PC-3 (cell line): ENCODE measurements around the gene ALDH16A1. TPM values are rescaled to one million over a fixed set of nuclear protein-coding genes. Genes with fewer than 3 reads are reported as not detected.

Source experiments
- ATAC-seq: fragments of 200-7000 bp; cut with Tn5 transposase; 2 replicates; pipeline ENCODE4 v1.9.1; 2020; ENCODE audit warnings: mild to moderate bottlenecking, moderate library complexity
- BruUV-seq: library from RNA; stranded (reverse); fragments of 400-500 nt; replicated peaks from 2 replicates; lab custom pipeline; 2021; lab: Mats Ljungman, UMichigan
- CTCF ChIA-PET: fragments of 300-600 bp; sonication (Branson Sonifier 250); formaldehyde crosslinking; loops from one replicate; lab custom pipeline; 2022; ENCODE audit warnings: antibody characterized with exemption; lab: Charles Lee
- POLR2A ChIA-PET: fragments of 300-600 bp; sonication (Branson Sonifier 250); formaldehyde crosslinking; loops from one replicate; lab custom pipeline; 2022; ENCODE audit warnings: antibody characterized with exemption; ENCODE audit not compliant: unreplicated experiment; lab: Charles Lee
- DNase-seq: peaks from one replicate; pipeline ENCODE4 v3.0.0-alpha.2; 2015
- H2AFZ ChIP-seq: fragments of 300-600 bp; sonication (generic); 2 replicates; pipeline ENCODE4 v1.6.0; 2016; ENCODE audit warnings: antibody characterized with exemption, low read length
- H3F3A ChIP-seq: fragments of 300-600 bp; sonication (generic); one replicate; pipeline ENCODE4 v1.6.0; 2017; ENCODE audit warnings: antibody characterized with exemption, low read length, control low read depth, mild to moderate bottlenecking; ENCODE audit not compliant: unreplicated experiment
- H3K27ac ChIP-seq: fragments of 300-600 bp; sonication (generic); 2 replicates; pipeline ENCODE4 v1.5.1; 2016; ENCODE audit warnings: mild to moderate bottlenecking, low read length
- H3K27me3 ChIP-seq: fragments of 300-600 bp; sonication (generic); 2 replicates; pipeline ENCODE4 v1.6.1; 2016; ENCODE audit warnings: low read length, mixed read lengths
- H3K36me3 ChIP-seq: fragments of 300-600 bp; sonication (generic); 2 replicates; pipeline ENCODE4 v1.6.1; 2016; ENCODE audit warnings: low read depth, mixed run types, low read length, mixed read lengths
- H3K4me1 ChIP-seq: fragments of 300-600 bp; sonication (generic); 2 replicates; pipeline ENCODE4 v1.5.1; 2016; ENCODE audit warnings: low read length; ENCODE audit not compliant: insufficient read depth
- H3K4me2 ChIP-seq: fragments of 300-600 bp; sonication (generic); 2 replicates; pipeline ENCODE4 v1.6.0; 2016; ENCODE audit warnings: low read length
- H3K4me3 ChIP-seq: fragments of 300-600 bp; sonication (generic); 2 replicates; pipeline ENCODE4 v1.5.1; 2016; ENCODE audit warnings: mild to moderate bottlenecking, low read length, mixed read lengths
- H3K79me2 ChIP-seq: fragments of 300-600 bp; sonication (generic); 2 replicates; pipeline ENCODE4 v1.6.1; 2017; ENCODE audit warnings: low read length, mixed read lengths
- H3K9ac ChIP-seq: fragments of 300-600 bp; sonication (generic); 2 replicates; pipeline ENCODE4 v1.6.0; 2016; ENCODE audit warnings: mild to moderate bottlenecking, low read length
- H3K9me2 ChIP-seq: fragments of 300-600 bp; sonication (generic); replicated peaks from 2 replicates; pipeline ENCODE4 v1.6.1; 2016; ENCODE audit warnings: mixed run types, low read length, mixed read lengths
- H3K9me3 ChIP-seq: fragments of 300-600 bp; sonication (generic); 2 replicates; pipeline ENCODE4 v1.6.1; 2016; ENCODE audit warnings: low read length, mixed read lengths
- H4K20me1 ChIP-seq: fragments of 300-600 bp; sonication (generic); 2 replicates; pipeline ENCODE4 v1.6.1; 2016; ENCODE audit warnings: low read length, mixed read lengths
- EZH2 ChIP-seq: fragments of 300-600 bp; sonication (generic); IDR thresholded peaks from one replicate; pipeline ENCODE4 v1.6.1; 2017; ENCODE audit warnings: antibody characterized with exemption, mild to moderate bottlenecking, low read length; ENCODE audit not compliant: unreplicated experiment
- EZH2phosphoT487 ChIP-seq: fragments of 300-600 bp; sonication (generic); IDR thresholded peaks from 2 replicates; pipeline ENCODE4 v1.6.1; 2018; ENCODE audit warnings: mild to moderate bottlenecking, antibody characterized with exemption, low read length, borderline replicate concordance
- intact Hi-C: fragments of 100-400 bp; cut with micrococcal nuclease; formaldehyde crosslinking; loops from 2 replicates; pipeline ENCODE4 v1.9.0; 2023
- total RNA-seq: library from RNA; depleted of rRNA; stranded (reverse); fragments of >200 nt; gene quantifications from 2 replicates; pipeline ENCODE4 v1.2.3, GENCODE V29; 2014
- TF ChIP-seq, protein P1 (sequence below): fragments of 300-600 bp; sonication (generic); conservative IDR thresholded peaks from 2 replicates; pipeline ENCODE4 v1.5.1; 2017; ENCODE audit warnings: antibody characterized with exemption, low read depth, mild to moderate bottlenecking, low read length

The ALDH16A1 gene
- total RNA-seq, 1 experiment from 2014 or later, result not detected

- TF ChIP-seq EZH2, result no peak
- TF ChIP-seq, protein P1, sequence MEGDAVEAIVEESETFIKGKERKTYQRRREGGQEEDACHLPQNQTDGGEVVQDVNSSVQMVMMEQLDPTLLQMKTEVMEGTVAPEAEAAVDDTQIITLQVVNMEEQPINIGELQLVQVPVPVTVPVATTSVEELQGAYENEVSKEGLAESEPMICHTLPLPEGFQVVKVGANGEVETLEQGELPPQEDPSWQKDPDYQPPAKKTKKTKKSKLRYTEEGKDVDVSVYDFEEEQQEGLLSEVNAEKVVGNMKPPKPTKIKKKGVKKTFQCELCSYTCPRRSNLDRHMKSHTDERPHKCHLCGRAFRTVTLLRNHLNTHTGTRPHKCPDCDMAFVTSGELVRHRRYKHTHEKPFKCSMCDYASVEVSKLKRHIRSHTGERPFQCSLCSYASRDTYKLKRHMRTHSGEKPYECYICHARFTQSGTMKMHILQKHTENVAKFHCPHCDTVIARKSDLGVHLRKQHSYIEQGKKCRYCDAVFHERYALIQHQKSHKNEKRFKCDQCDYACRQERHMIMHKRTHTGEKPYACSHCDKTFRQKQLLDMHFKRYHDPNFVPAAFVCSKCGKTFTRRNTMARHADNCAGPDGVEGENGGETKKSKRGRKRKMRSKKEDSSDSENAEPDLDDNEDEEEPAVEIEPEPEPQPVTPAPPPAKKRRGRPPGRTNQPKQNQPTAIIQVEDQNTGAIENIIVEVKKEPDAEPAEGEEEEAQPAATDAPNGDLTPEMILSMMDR, result no peak
- no peak for TF ChIP-seq EZH2phosphoT487
- H2AFZ ChIP-seq, result peak overlapping the region; percentile 85
- no peaks in the 10 kb centered on the region for H3F3A ChIP-seq
- POLR2A ChIA-PET, result no interaction called here
- no peak overlapping the region for H3K27ac ChIP-seq
- intact Hi-C loops, result no loop called here
- no peaks in the 10 kb centered on the region for H3K9me2 ChIP-seq
- peak overlapping the region; percentile 87 for H3K4me2 ChIP-seq
- CTCF ChIA-PET, result no interaction called here
- no peaks in the 10 kb centered on the region for H3K9me3 ChIP-seq
- peaks cover 59% of the 10 kb centered on the region for H3K27me3 ChIP-seq
- no peaks in the 10 kb centered on the region for H3K79me2 ChIP-seq
- DNase-seq (peak; percentile 43), ATAC-seq (peak; percentile 61)
- H3K4me3 ChIP-seq, result peak overlapping the region; percentile 55
- no peak overlapping the region for H3K9ac ChIP-seq
- H3K4me1 ChIP-seq, result 0 out of 2 replicates have a peak, but pooled peaks cover 8% of the 10 kb centered on the region
- H4K20me1 ChIP-seq, result no peaks in the 10 kb centered on the region
- no peaks in the 10 kb centered on the region for H3K36me3 ChIP-seq
- no TSS peak for BruUV-seq
These were observed 25.0 kb upstream of the ALDH16A1 start for GRCh38 chr19:49427855-49428546.

DNA sequence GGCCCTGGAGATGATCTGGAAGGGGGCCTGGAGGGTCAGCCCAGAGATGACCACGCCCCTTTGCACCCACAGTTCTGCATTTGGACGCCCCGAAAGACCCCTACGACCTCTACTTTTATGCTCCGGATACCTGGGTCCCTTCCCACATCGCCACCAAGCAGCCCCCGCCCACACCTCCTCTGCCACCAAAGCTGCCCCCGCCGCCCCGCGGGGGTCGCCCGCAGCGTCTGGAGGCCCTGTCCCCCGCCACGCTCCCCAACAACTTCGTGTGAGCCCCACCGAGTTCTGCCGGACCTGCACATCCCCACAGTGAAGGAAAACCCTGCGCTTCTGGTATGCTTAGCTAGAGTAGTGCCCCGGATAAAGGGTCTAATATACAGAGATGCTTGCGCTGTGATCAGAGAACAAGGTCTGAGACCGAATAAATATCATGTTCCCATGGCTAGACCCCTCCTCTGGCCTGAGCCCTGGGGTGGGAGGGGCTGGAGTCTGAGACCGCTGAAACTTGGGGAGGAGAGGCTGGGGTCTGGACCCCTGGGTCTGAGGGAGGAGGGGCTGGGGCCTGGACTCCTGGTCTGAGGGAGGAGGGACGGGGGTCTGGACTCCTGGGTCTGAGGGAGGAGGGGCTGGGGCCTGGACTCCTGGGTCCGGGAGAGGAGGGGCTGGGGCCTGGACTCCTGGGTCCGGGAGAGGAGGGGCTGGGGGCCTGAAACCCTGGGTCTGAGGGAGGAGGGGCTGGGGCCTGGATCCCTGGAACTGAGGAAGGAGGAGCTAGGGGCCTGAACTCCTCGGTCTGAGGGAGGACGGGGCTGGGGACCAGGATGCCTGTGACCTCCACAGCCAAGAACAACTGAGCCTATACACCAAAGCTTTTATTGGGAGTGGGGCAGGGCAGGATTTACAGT lies 24.2 kb upstream of the ALDH16A1 start:
- POLR2A ChIA-PET, result no interaction called here
- DNase-seq (no peak), ATAC-seq (no peak)
- Histone ChIP-seq H2AFZ (peak overlapping the region; percentile 85), H3K4me3 (peak overlapping the region; percentile 55), H3K9me3 (no peaks in the 10 kb centered on the region), H3K4me1 (0 out of 2 replicates have a peak, but pooled peaks cover 8% of the 10 kb centered on the region), H3K27ac (no peak overlapping the region), H3F3A (no peaks in the 10 kb centered on the region), H3K27me3 (peaks cover 51% of the 10 kb centered on the region), H3K9ac (no peak overlapping the region), H3K79me2 (no peaks in the 10 kb centered on the region), H3K9me2 (no peaks in the 10 kb centered on the region), H3K4me2 (peak overlapping the region; percentile 87), H4K20me1 (no peaks in the 10 kb centered on the region), H3K36me3 (no peaks in the 10 kb centered on the region)
- TF ChIP-seq, protein P1, result no peak
- TF ChIP-seq EZH2phosphoT487, result no peak
- no peak for TF ChIP-seq EZH2
- CTCF ChIA-PET, result no interaction called here
- intact Hi-C loops, result no loop called here
- no TSS peak for BruUV-seq
